CD1c-positive myeloid dendritic cell (primary cell): ENCODE data around the gene ABHD2.
"Not testable (repeated sequence)": the region's sequence is repeated elsewhere in the genome, so short reads cannot be mapped to it uniquely, and the experiment has no call there.

Experiments
- DNase-seq: peaks from one replicate; pipeline ENCODE4 v3.0.0-alpha.2; 2016; ENCODE audit errors: extremely low spot score

ABHD2 gene

DNA sequence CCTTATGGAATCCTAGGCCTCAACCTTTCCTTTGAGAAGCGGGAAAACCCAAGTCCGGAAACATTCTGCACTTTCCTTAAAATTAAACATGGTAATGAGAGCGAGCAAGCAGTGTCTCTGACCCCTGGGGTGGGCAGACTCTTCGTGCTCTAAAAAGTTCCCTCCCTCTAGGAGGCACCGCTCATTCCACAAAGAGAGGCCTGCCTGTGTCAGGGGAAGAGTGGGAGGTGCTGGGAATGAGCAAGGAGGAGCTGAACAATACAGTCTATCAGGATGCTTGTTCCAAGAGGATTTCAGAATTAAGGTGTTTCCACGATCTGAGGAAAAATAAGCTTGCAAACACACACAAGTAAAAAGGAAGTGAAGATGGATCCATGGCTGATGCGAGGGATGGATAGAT, 139.2 kb downstream of the ABHD2 start:
- no peak for DNase-seq

- DNase-seq, result no peak
Observed at GRCh38 chr15:89230277-89230676, 142.0 kb downstream of the ABHD2 start.

DNA sequence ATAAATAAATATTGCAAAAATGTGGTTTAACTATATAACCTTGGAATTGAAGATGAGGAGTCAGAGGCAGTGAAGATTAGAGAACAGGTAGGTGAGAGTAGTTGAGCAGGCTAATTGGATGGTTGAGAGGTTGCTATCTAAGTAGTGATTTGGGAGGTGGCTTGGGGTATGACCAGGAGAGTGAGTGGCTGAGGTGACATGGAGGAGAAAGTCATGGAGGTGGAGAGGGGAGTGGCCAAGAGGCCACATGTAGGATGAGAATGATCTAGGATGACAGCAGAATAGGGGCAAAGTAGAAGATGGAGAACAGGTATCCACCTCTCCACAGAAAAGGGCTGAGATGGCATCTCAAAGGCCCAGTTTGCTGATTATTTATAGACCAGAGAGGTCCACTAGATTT, 143.6 kb downstream of the ABHD2 start:
- no peak for DNase-seq

GRCh38 chr15:89239883-89240810, 151.9 kb downstream of the ABHD2 start:
- not testable (repeated sequence) for DNase-seq

DNA sequence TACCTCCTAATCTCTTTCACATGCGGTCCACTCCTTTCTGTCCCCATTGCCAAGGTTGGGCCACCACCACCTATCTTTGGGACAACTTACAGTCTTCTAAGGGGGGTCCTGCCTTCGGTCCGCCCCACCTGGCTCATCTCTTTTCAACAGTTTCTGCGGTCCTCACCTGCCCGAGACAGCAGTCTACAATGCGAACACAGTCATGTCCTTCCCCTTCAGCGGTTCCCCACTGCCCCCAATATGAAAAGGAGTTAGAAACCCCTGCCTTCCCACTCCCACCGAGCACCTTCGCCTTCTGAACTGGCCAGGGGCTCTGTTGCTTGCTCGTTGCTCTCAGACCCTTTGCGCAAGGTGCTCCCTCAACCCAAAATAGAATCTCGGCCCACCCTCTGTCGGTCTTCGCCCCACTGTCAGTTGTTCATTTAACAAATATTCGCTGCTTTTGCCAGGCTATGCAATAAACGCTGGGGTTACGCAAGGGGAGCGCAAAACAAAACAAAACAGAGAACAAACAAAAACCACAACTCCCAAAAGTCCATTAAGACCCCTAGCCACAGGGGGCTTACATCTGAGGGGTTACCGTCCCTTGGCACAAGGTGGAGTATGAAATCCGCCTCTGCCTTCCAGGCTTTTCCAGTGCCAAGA, 154.9 kb downstream of the ABHD2 start:
- peak; percentile 17 for DNase-seq

GRCh38 chr15:89243691-89244573, 155.7 kb downstream of the ABHD2 start, which contains the start of gene FANCI:
TSS of gene FANCI (plus strand) at chr15:89243979. CDS start at chr15:89247648, 3,669 bp downstream.
- DNase-seq, result peak; percentile 95

DNA sequence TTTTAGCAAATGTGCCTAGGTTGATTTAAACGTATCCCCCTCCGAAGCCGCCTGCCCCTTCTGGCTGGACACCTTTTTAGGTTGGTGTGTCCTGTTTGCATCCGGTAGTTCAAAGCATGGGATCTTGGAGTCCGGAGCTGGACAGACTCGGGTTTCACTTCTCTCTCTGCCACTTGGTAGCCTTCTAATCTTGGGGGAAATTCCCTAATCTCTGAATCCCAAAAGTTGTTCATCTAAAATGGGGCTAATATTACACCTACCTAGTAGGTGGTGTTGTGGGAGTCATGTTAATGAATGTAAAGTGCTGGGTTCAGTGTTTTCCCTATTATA, 156.3 kb downstream of the ABHD2 start:
- peak; percentile 17 for DNase-seq

- no peak for DNase-seq
Observed at GRCh38 chr15:89247446-89247845, 159.2 kb downstream of the ABHD2 start.

GRCh38 chr15:89248584-89248983, 160.3 kb downstream of the ABHD2 start:
- DNase-seq, result no peak

- not testable (repeated sequence) for DNase-seq
Observed at GRCh38 chr15:89250142-89250541, 161.9 kb downstream of the ABHD2 start.
